HepG2 (cell line): Measurements from ENCODE around the gene DCLRE1C. TPM values are rescaled to one million over a fixed set of nuclear protein-coding genes. Genes with fewer than 3 reads are reported as not detected.

Experiments used
- ATAC-seq: fragments of 200-7000 bp; cut with Tn5 transposase; 3 replicates; pipeline ENCODE4 v1.9.1; 2020; ENCODE audit warnings: mild to moderate bottlenecking, moderate library complexity
- BruUV-seq: library from RNA; stranded (reverse); fragments of 400-500 nt; replicated peaks from 2 replicates; lab custom pipeline; 2021; lab: Mats Ljungman, UMichigan
- CTCF ChIA-PET: fragments of 300-600 bp; formaldehyde crosslinking; extraction: SDS; loops from one replicate; lab custom pipeline; 2021; ENCODE audit warnings: low total read pairs, inconsistent platforms, low intra/inter-chr PET ratio; lab: Yijun Ruan, JAX
- POLR2A ChIA-PET: fragments of 350-600 bp; sonication (Branson Sonifier 250); formaldehyde crosslinking; loops from one replicate; lab custom pipeline; 2020; ENCODE audit warnings: antibody characterized with exemption, inconsistent platforms; lab: Yijun Ruan, JAX
- DNase-seq: peaks from one replicate; pipeline ENCODE4 v3.0.0-alpha.2; 2015; ENCODE audit warnings: low spot score
- FAIRE-seq: peaks from 3 replicates; lab custom pipeline; 2011; peaks lifted over from hg19 to GRCh38; lab: Jason Lieb, UNC
- H2AFZ ChIP-seq: one replicate; pipeline ENCODE4 v1.6.1; 2011; ENCODE audit warnings: low read length, inconsistent platforms
- H3K27ac ChIP-seq: fragments of 300-600 bp; 3 replicates; pipeline ENCODE4 v1.8.0; 2011; ENCODE audit warnings: mixed run types, mild to moderate bottlenecking, mixed read lengths, low read length, inconsistent platforms; ENCODE audit not compliant: insufficient read depth; ENCODE audit errors: extremely low read length
- H3K27me3 ChIP-seq, 2 experiments: fragments of 200-600 bp in 1 of 2; 2 replicates in 1 of 2; 3 replicates in 1 of 2; pipeline versions ENCODE4 v1.6.0 to v1.8.0; 2011; ENCODE audit warnings: low read length in 2 of 2, mild to moderate bottlenecking in 2 of 2, moderate library complexity in 2 of 2, inconsistent platforms in 1 of 2; ENCODE audit not compliant: insufficient read depth in 2 of 2, control insufficient read depth in 1 of 2
- H3K36me3 ChIP-seq, 2 experiments: fragments of 200-600 bp in 1 of 2; replicated peaks in 1 of 2; 2 replicates in 1 of 2; 3 replicates in 1 of 2; pipeline versions ENCODE4 v1.5.1 to v1.8.0; 2011; ENCODE audit warnings: low read length in 2 of 2, inconsistent platforms in 1 of 2; ENCODE audit not compliant: insufficient read depth in 2 of 2, control insufficient read depth in 1 of 2
- H3K4me1 ChIP-seq: 2 replicates; pipeline ENCODE4 v1.5.1; 2012; ENCODE audit warnings: low read length, inconsistent platforms; ENCODE audit not compliant: insufficient read depth
- H3K4me2 ChIP-seq: 2 replicates; pipeline ENCODE4 v1.6.0; 2011; ENCODE audit warnings: low read depth, low read length, inconsistent platforms
- H3K4me3 ChIP-seq, 3 experiments: fragments of 200-600 bp in 1 of 3; sonication (generic), shearing (Covaris generic) in 1 of 3; replicated peaks in 1 of 3; 2 replicates each; pipeline ENCODE4 v1.5.1; 2011 to 2016; ENCODE audit warnings: low read length in 3 of 3, inconsistent platforms in 2 of 3, low read depth in 2 of 3, mild to moderate bottlenecking in 2 of 3, control low read depth in 1 of 3, mixed read lengths in 1 of 3; ENCODE audit not compliant: insufficient read depth in 1 of 3
- H3K79me2 ChIP-seq: one replicate; pipeline ENCODE4 v1.6.1; 2011; ENCODE audit warnings: low read length, inconsistent platforms; ENCODE audit not compliant: insufficient read depth
- H3K9ac ChIP-seq: 2 replicates; pipeline ENCODE4 v1.6.0; 2011; ENCODE audit warnings: mild to moderate bottlenecking, low read depth, low read length, inconsistent platforms; ENCODE audit not compliant: insufficient read depth
- H3K9me3 ChIP-seq: 2 replicates; pipeline ENCODE4 v1.5.1; 2012; ENCODE audit warnings: mild to moderate bottlenecking, low read length
- H4K20me1 ChIP-seq: 2 replicates; pipeline ENCODE4 v1.6.0; 2011; ENCODE audit warnings: inconsistent platforms, mild to moderate bottlenecking, low read length, moderate library complexity; ENCODE audit not compliant: insufficient read depth
- DMTF1 ChIP-seq: sonication (generic); formaldehyde crosslinking; IDR thresholded peaks from 2 replicates; pipeline ENCODE4 v1.4.0; 2020; ENCODE audit warnings: mild to moderate bottlenecking, missing genetic modification reagents
- FOXO4 ChIP-seq: sonication (generic); formaldehyde crosslinking; conservative IDR thresholded peaks from 2 replicates; pipeline ENCODE4 v1.8.1; 2023; ENCODE audit warnings: missing genetic modification reagents
- HHEX ChIP-seq: IDR thresholded peaks from 2 replicates; pipeline ENCODE4 v1.6.1; 2016; ENCODE audit warnings: control low read depth
- NBN ChIP-seq: fragments of 450-650 bp; conservative IDR thresholded peaks from 2 replicates; pipeline ENCODE4 v1.6.1; 2017
- NCOA1 ChIP-seq: sonication (generic); formaldehyde crosslinking; IDR thresholded peaks from 2 replicates; pipeline ENCODE4 v1.9.0; 2021; ENCODE audit warnings: missing genetic modification reagents
- RARA ChIP-seq: IDR thresholded peaks from 2 replicates; pipeline ENCODE4 v1.6.1; 2016; ENCODE audit warnings: missing genetic modification reagents, missing compliant biosample characterization
- ZNF335 ChIP-seq: sonication (generic); formaldehyde crosslinking; IDR thresholded peaks from 2 replicates; pipeline ENCODE4 v1.4.0; 2020; ENCODE audit warnings: missing genetic modification reagents
- ZNF34 ChIP-seq: sonication (generic); formaldehyde crosslinking; IDR thresholded peaks from 2 replicates; pipeline ENCODE4 v1.4.0; 2020; ENCODE audit warnings: mild to moderate bottlenecking, missing genetic modification reagents, borderline replicate concordance
- ZSCAN9 ChIP-seq: IDR thresholded peaks from 2 replicates; pipeline ENCODE4 v1.6.1; 2016; ENCODE audit warnings: borderline replicate concordance
- WGBS: methylation state at CpG from one replicate; pipeline ENCODE4 v1.1.6; 2017; ENCODE audit warnings: low lambda C conversion rate; 5-methylcytosine and 5-hydroxymethylcytosine counted together
- in situ Hi-C: cut with HindIII; loops from 2 replicates; pipeline ENCODE4 v1.10.0; 2017; ENCODE audit warnings: low pct_unique_long_range_greater_than_20kb; ENCODE audit not compliant: extremely low pct_ligation_motif_present
- intact Hi-C: fragments of 100-400 bp; cut with micrococcal nuclease; formaldehyde crosslinking; loops from one replicate; pipeline ENCODE4 v1.10.0; 2022; ENCODE audit not compliant: unreplicated experiment
- polyA plus RNA-seq, 8 experiments: library from polyadenylated mRNA; depleted of rRNA in 3 of 8; stranded (reverse) in 7 of 8; unstranded in 1 of 8; fragments of >200 nt; fragmentation: Illumina TruSeq in 4 of 8; extraction: Trizol in 4 of 8; gene quantifications; 2 replicates each; pipeline versions ENCODE4 v1.2.1 to v1.2.3, GENCODE V29; 2011 to 2016; ENCODE audit warnings: low read depth in 4 of 8, missing spikeins in 1 of 8, mixed read lengths in 1 of 8; ENCODE audit not compliant: insufficient read depth in 1 of 8
- total RNA-seq, 5 experiments: library from RNA; depleted of rRNA; stranded (reverse); fragments of >200 nt; fragmentation: Illumina TruSeq; extraction: Trizol; gene quantifications; 2 replicates each; pipeline ENCODE4 v1.2.3, GENCODE V29; 2016; ENCODE audit warnings: low read depth in 1 of 5
- TF ChIP-seq, protein P1 (sequence below): sonication (generic); formaldehyde crosslinking; IDR thresholded peaks from 2 replicates; pipeline ENCODE4 v1.8.0; 2022; ENCODE audit warnings: missing genetic modification reagents, low read depth, mild to moderate bottlenecking, borderline replicate concordance

DCLRE1C gene
- total and polyA plus RNA-seq, 2 of the 13 experiments (the other 11 are each of a cell fraction or from before 2014, with no cell fraction given): 3.0 to 10.3 TPM

DNA sequence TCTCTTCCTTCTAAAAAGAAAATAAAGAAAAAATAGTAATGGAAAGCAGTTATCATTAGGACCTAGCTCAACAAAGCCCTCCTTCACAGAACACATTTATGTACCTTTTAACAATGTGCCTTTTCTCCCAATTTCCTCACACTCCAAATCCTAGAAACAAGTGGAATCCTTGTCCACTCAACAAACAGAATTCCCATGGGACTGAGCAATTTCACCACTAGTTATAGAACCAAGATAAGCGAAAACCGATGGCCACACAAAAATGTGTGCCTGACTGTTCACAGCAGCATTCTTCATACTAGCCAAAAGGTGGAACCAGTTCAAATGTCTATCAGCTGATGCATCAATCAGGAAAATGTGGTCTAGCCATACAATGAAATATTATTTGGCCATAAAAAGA is 17.3 kb downstream of the DCLRE1C start:
- CTCF ChIA-PET: no interaction called here
- no peaks in the 10 kb centered on the region for H4K20me1 ChIP-seq
- H2AFZ ChIP-seq: no peak overlapping the region
- no peak overlapping the region for H3K27ac ChIP-seq
- POLR2A ChIA-PET: no interaction called here
- no peaks in the 10 kb centered on the region for H3K4me1 ChIP-seq
- no peak overlapping the region for H3K9ac ChIP-seq
- peaks cover 9 to 20% of the 10 kb centered on the region in 2 experiments; a peak in 4 of 5 replicates for H3K36me3 ChIP-seq
- DNase-seq: no peak
- in situ Hi-C loops: no loop called here
- FAIRE-seq: no peak
- no peak overlapping the region for H3K4me2 ChIP-seq
- no peaks in the 10 kb centered on the region for H3K27me3 ChIP-seq
- no peaks in the 10 kb centered on the region for H3K79me2 ChIP-seq
- intact Hi-C loops: no loop called here
- 92% methylated on average over 2 of the region's 2 CpGs for WGBS
- H3K4me3 ChIP-seq: no peak overlapping the region
- no peaks in the 10 kb centered on the region for H3K9me3 ChIP-seq
- ATAC-seq: no peak
- no TSS peak for BruUV-seq
- TF ChIP-seq RARA (CRISPR knock-in tag) (no peak), DMTF1 (CRISPR knock-in tag) (no peak), NCOA1 (no peak), FOXO4 (CRISPR knock-in tag) (no peak), HHEX (CRISPR knock-in tag) (no peak), ZNF34 (CRISPR knock-in tag) (no peak), NBN (no peak), ZSCAN9 (CRISPR knock-in tag) (no peak), ZNF335 (no peak)
- TF ChIP-seq, protein P1, sequence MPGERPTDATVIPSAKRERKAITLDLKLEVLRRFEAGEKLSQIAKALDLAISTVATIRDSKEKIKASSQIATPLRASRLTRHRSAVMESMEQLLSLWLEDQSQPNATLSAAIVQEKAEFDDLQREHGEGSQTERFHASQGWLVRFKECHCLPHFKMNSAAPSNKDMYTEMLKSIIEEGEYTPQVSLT (CRISPR knock-in tag): no peak
